HG02642 (cell line): ENCODE measurements around the gene GLRB.
A peak's percentile ranks its signal among the peaks of the same experiment; 100 is the strongest.
"Not testable (repeated sequence)": the region's sequence is repeated elsewhere in the genome, so short reads cannot be mapped to it uniquely, and the experiment has no call there.

Experiments
- ATAC-seq: cut with Tn5 transposase; IDR thresholded peaks from one replicate; pipeline ENCODE4 v1.9.1; 2021; ENCODE audit warnings: mild to moderate bottlenecking; ENCODE audit not compliant: unreplicated experiment, poor library complexity

Gene GLRB

DNA sequence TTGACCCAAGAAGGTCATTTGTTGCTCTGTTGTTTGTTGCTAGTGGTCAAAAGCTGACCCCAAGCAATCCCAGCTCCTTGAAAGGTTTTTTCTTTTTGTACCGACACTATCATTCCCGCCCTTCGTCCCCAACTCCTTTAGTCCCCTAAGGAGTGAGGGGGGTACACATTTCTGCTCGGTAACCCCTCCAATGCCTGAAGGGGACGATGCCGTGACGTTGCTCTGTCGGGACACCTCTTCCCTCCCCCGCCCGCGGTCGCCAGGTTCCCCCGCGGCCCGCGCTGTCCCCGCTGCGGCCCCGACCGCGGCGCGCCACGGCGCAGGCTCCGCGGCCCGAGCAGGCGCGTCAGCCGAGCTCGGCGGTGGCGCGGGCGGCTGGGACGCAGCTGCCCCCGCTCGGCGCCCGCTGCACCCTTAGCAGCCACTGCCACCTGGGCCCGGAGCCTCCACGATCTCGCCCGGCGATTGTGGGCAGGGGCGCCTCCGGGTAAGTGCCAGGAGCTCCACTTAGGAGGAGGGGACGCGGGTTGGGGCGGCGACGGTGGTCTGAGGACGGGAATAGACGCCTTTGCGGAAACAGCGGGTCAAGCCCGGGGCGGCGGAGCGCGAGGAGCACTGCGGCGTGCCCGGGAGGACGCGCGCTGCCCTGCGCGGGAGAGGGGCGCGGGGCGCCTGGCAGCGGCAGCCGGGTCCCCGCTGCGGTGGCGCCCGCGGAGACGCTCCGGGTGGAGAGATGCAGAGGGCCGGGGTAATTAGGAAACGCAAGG, at the start of gene GLRB:
GLRB (plus strand) TSS at position 340 of the 767 bp plus-strand sequence. CDS start 1,875 bp downstream, outside the sequence.
- no peak for ATAC-seq

- ATAC-seq: no peak
Measured at GRCh38 chr4:157035471-157035870, 40.5 kb upstream of the GLRB start.

DNA sequence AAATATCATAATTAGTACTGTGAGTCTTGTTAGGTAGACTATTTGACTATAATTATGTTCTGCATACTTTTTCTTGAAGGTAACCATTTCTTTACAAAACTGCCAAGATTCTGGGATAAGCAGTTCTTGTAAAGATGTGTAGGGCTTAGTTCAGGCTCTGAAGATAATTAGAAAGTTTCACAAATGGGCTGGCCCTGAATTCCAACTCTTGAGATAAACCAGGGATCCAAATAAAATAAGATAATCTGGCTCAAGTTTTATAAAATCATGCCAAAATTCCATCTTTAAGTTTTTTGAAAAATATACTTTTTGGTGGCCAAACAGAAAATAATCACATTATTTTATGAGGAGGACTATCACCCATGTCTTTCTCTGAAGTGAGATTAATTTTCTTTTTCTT, 35.5 kb upstream of the GLRB start:
- ATAC-seq: no peak

- ATAC-seq: no peak
Measured at GRCh38 chr4:157043131-157043530, 32.8 kb upstream of the GLRB start.

DNA sequence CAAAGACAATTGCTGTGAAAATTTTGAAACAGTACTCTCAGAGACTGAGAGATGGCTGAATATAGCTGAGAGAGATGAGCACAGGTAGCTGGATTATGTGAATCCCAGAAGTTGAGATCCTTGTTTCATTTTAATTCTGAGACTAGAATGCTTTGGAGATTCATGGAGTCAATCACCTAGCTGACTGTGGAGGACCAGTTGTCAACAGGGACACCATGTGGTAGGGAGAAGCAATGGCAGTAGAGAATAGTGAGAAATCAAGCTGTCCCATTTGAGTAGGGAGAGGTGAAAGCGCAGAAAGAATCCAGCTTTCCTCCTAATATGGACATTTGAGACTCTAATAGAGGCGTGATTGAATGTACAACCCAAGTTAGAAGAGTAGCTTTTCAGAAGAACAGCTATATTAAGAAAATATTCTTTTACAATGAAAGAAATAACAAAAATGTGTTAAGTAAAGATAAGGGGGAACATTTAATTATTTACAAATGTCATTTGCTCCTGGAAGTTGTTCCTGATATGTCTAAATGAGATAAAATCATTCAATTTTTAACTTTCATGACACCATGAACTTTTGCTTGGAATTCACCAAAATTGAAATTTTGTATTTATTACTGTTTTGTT, 30.3 kb upstream of the GLRB start:
- peak; percentile 76 for ATAC-seq

- ATAC-seq: no peak
Measured at GRCh38 chr4:157048248-157048647, 27.7 kb upstream of the GLRB start.

DNA sequence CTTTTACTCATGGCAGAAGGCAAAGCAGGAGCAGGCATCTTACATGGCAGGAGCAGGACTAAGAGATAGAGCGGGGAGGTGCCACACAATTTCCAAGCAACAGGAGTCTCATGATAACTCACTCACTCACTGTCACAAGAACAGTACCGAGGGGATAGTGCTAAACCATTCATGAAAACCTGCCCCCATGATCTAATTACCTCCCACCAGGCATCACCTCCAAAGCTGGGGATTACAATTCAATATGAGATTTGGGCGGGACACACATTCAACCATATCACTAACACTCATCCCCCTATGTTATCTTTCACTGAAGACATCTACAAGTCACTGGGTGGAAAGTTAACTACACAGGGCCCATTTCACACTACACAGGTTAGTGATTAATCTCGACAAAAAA, 25.4 kb upstream of the GLRB start:
- no peak for ATAC-seq

DNA sequence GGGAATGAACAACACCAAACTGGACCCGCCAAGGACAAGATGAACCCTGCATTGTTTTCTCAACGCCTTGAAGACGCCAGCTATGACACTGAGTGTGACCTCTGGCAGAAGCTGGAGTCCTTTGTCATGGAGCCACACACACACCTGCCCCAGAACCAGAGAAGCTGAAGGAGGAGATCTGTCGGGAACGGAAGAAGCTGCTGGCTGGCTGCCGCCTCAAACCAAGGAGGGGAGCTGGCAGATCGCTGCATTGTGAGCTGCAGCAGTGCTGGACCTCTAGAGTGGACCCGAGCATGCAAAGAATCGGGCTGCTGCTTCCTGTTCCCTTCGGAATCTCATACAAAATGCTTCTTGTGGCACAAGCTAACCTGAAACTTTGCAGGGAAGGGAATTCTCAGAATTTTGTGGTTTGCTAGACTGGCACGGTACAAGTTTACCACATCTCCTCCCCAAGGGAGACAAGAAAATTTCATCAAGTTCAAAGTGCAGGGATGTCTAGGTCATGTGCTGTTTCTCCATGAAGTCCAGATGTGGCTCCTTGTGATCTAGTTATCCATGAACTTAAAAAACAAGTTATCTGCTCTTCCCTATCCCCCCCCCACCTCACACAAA, 23.4 kb upstream of the GLRB start:
- ATAC-seq: no peak

DNA sequence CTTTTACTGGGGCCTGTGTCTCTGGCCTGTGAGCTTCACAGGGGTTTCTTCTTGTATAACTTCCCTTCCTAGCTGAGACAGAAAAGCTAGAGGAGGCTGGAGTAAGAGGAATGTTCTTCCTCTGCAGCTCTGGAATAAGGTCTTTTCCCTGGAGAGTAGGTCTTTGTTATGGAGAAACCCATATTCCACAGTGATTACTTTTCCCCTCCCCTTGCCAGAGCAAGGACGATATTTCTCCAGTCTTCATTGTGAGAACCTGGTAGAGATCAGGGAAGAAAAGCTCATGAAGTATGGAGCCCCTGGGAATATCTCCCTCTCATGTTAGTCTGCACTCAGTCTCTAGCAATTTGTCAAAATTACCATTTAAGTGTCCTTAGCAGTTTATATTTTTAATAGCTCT, 18.7 kb upstream of the GLRB start:
- ATAC-seq: no peak

DNA sequence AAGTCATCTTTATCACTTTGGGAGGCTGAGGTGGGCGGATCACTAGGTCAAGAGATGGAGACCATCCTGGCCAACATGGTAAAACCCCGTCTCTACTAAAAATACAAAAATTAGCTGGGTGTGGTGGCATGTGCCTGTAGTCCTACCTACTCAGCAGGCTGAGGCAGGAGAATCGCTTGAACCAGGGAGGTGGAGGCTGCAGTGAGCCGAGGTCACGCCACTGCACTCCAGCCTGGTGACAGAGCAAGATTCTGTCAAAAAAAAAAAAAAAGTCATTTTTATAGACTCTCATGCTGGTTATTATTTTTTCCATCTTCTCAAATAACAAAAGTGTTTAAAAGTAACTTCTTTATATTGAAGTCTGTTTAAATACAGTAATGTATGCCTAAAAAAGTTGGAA, 17.1 kb upstream of the GLRB start:
- not testable (repeated sequence) for ATAC-seq

GRCh38 chr4:157072002-157072401, 3.9 kb upstream of the GLRB start:
- ATAC-seq: no peak

DNA sequence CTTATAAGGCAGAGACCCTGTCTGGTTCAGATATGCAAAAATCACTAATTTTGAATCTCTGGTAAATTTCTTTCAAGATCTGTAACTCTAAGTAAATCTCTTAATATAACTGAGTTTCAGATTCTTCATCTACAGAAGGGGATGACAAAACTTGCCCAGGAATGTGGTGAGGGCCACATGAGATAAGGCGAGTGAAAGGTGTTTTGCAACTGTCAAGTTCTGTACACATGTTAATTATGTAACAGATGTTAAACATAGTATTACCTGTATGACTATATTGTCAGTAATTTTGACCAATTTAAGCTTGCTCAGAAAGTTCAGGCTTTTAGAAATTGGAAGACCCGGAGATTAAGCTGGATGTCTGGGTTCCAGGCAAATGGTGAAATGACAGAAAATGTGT, 549 bp upstream of the GLRB start:
- no peak for ATAC-seq

DNA sequence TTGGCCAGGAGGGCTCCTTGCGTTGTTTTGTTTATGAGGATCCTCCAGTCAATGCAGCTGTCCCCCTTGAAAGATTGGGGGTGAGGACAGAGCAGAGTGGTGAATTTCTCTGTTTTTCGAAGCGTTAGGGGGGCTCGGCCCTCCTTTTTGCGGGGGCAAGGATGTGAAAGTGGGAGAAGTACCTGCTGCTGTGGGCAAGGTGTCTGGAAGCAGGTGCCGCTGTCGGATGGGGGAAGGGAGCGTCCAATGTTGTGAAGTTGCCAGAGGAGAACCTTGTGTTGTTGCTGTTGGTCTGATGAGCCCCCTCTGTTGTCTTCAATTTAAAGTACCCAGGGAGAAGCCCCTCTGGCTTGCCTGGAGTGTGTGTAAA, 613 bp downstream of the GLRB start:
- ATAC-seq: no peak

DNA sequence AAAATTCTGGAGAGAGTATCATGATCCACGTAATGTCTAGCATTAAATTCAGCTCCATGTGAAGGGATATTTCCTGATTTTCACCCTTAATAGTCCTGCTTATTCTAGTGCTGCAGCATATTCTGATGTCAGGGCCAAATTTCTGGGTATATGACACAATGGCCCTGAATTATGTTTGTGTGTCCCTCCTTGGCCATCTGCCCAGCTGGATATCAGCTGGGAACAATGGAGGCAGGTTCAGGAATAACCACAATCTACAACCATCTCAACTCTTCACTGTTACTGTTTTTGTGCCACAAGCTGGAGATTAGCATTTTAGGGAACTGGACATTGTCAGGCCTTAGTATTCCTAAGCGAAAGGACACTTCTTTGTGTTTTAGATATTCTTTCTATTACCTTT, 3.5 kb downstream of the GLRB start:
- no peak for ATAC-seq

DNA sequence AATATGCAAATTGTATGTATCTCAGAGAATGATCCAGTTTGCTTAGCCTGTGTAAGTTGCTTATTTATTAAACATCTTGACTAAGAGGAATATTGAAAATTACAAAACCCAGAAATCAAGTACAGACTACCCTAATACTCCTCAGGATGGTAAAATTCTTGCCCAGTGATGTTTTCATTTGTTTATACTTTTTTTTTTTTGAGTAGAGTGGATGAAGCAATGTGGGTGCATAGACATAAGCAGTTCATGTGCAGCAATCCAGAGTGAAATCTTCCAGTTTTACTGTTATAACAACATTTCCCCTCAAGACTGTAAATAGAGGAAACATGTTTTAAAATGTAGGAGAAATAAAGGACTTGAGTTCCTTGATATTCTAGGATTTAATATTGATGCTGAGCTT, 4.7 kb downstream of the GLRB start:
- ATAC-seq: no peak

DNA sequence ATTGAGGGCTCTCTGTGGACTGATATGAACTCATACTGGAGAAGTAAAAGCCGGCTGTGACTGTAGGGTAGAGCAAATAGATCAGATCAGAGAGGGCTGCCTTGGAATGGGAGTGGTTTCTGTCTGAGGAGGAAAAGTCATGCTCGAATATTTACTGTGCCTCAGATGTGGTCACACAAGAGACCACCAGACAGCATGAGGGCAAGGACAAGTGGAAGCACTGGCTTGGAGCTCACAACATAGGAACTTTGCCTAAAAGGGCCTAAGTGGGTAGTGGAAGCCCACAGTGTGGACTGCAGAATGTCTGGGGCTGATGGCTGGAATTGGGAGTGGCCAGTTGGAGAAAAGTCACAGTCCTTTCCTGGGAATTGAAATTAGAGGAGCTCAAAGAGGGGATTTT, 19.8 kb downstream of the GLRB start:
- no peak for ATAC-seq

DNA sequence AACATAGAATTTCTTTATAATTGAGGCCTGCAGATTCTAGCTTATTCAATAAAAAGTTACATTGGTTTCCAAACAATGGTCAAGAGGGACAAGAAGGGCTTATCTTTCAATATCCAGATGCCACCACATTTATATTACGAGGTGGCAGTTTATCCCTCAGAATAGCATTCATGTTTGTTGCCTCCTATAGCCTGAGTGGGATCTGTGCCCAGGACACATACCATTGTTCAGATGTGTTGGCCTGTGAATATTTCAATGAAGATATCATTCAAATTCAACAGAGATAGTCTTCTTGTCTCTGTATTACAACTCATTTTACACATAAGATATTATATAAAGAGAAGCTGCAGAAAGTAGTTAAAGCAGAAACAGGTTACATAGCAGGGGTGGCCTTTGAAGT, 20.5 kb downstream of the GLRB start:
- no peak for ATAC-seq

- ATAC-seq: no peak
Measured at GRCh38 chr4:157099506-157099905, 23.6 kb downstream of the GLRB start.

DNA sequence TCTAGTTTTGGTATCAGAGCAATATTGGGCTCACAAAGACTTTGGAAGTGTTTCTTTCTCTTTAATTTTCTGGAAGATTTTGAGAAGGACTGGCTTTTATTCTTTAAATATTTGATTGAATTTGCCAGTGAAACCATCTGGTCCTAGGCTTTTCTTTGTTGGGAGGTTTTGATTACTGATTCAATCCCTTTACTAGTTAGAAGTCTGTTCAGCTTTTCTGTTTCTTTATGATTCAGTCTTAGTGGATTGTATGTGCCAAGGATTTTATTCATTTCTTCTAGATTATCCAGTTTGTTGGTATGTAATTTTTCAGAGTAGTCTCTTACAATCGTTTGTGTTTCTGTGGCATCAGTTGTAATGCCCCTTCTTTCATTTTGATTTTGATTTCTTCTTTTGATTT, 28.6 kb downstream of the GLRB start:
- ATAC-seq: no peak

- no peak for ATAC-seq
Measured at GRCh38 chr4:157114671-157115070, 38.7 kb downstream of the GLRB start.

DNA sequence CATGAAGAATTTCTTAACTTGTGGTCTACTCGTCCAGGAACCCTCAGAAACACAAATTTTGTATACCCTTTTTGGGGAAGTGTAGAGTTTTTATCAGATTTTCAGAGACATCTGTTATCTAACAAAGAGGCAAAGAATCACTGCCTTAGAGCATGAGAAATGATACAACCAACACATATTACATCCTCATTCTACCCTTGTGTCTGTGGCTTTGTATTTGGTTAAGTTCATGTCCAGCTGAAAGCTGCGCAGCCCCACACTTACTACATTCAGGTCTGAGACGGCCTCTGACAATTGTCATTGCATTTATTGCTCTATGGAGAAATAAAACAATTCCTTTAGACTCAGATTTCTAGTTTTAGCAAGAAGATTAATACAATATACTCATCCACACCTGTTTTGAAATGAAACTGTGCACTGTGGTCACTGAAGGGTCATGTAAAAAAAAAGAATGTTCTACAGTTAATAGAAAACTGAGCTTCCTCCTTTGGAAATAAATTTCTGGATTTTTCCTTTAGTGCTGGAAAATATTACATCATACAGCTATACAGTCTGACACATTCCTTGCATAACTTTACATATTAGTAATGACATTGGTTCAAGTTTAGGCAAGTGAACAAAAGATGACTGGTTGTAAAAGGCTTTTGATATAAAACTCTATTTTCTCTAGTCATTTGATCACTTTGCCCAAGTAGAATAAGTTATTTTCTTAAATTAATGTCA, 39.8 kb downstream of the GLRB start:
- ATAC-seq: no peak
